Neural cell (in vitro differentiated cells): ENCODE measurements around the gene FAM187B. TPM values are rescaled to one million over a fixed set of nuclear protein-coding genes. Genes with fewer than 3 reads are reported as not detected.

Experiments
- H2AFZ ChIP-seq: fragments of 200-600, 300-800 bp; sonication (generic), shearing (Covaris generic); 2 replicates; pipeline ENCODE4 v1.6.0; 2014; ENCODE audit warnings: low read depth, mild to moderate bottlenecking, antibody characterized with exemption, low read length, moderate library complexity
- H3F3A ChIP-seq: fragments of 200-600 bp; shearing (Covaris generic); 2 replicates; pipeline ENCODE4 v1.6.1; 2016; ENCODE audit warnings: mild to moderate bottlenecking, moderate library complexity, mixed read lengths, antibody characterized with exemption, low read length; ENCODE audit not compliant: insufficient read depth, poor library complexity, severe bottlenecking
- H3K27ac ChIP-seq: fragments of 200-600, 300-800 bp; sonication (generic), shearing (Covaris generic); 2 replicates; pipeline ENCODE4 v1.5.1; 2014; ENCODE audit warnings: mild to moderate bottlenecking, low read length, moderate library complexity
- H3K27me3 ChIP-seq: fragments of 300-800, 200-600 bp; sonication (generic), shearing (Covaris generic); 2 replicates; pipeline ENCODE4 v1.6.0; 2014; ENCODE audit warnings: mild to moderate bottlenecking, low read depth, low read length, moderate library complexity; ENCODE audit not compliant: insufficient read depth
- H3K36me3 ChIP-seq: fragments of 300-800, 200-600 bp; sonication (generic), shearing (Covaris generic); 2 replicates; pipeline ENCODE4 v1.5.1; 2014; ENCODE audit warnings: mild to moderate bottlenecking, antibody characterized with exemption, low read length, moderate library complexity; ENCODE audit not compliant: insufficient read depth
- H3K4me2 ChIP-seq: fragments of 300-800, 200-600 bp; sonication (generic), shearing (Covaris generic); 2 replicates; pipeline ENCODE4 v1.6.0; 2014; ENCODE audit warnings: mild to moderate bottlenecking, low read length
- H3K4me3 ChIP-seq: fragments of 300-800, 200-600 bp; sonication (generic), shearing (Covaris generic); 2 replicates; pipeline ENCODE4 v1.5.1; 2014; ENCODE audit warnings: mild to moderate bottlenecking, low read length, moderate library complexity
- H3K79me2 ChIP-seq: fragments of 200-600 bp; shearing (Covaris generic); replicated peaks from 2 replicates; pipeline ENCODE4 v1.6.0; 2014; ENCODE audit warnings: mild to moderate bottlenecking, low read length, moderate library complexity; ENCODE audit not compliant: insufficient read depth
- H3K9ac ChIP-seq: fragments of 300-800, 200-600 bp; sonication (generic), shearing (Covaris generic); 2 replicates; pipeline ENCODE4 v1.6.1; 2016; ENCODE audit warnings: mild to moderate bottlenecking, low read length, mixed read lengths
- H3K9me2 ChIP-seq: fragments of 200-600 bp; shearing (Covaris generic); 2 replicates; pipeline ENCODE4 v1.6.1; 2016; ENCODE audit warnings: mild to moderate bottlenecking, low read length, mixed read lengths; ENCODE audit not compliant: insufficient read depth
- H3K9me3 ChIP-seq: fragments of 200-600, 300-800 bp; sonication (generic), shearing (Covaris generic); 2 replicates; pipeline ENCODE4 v1.6.1; 2016; ENCODE audit warnings: mild to moderate bottlenecking, mixed run types, low read length, moderate library complexity, mixed read lengths
- H4K20me1 ChIP-seq: fragments of 200-600 bp; shearing (Covaris generic); 2 replicates; pipeline ENCODE4 v1.6.1; 2016; ENCODE audit warnings: mild to moderate bottlenecking, mixed run types; ENCODE audit not compliant: insufficient read depth
- EP300 ChIP-seq: fragments of 450-650 bp; conservative IDR thresholded peaks from 2 replicates; pipeline ENCODE4 v1.6.1; 2014; ENCODE audit warnings: antibody characterized with exemption, mild to moderate bottlenecking, moderate library complexity; ENCODE audit not compliant: poor library complexity, severe bottlenecking
- EZH2 ChIP-seq: fragments of 200-600, 300-800 bp; shearing (Covaris generic), sonication (generic); IDR thresholded peaks from 2 replicates; pipeline ENCODE4 v1.6.1; 2014; ENCODE audit warnings: antibody characterized with exemption, low read length, borderline replicate concordance, mild to moderate bottlenecking; ENCODE audit not compliant: insufficient read depth, poor library complexity, severe bottlenecking
- MXI1 ChIP-seq: fragments of 450-650 bp; conservative IDR thresholded peaks from 2 replicates; pipeline ENCODE4 v1.6.1; 2014; ENCODE audit warnings: antibody characterized with exemption, mild to moderate bottlenecking; ENCODE audit not compliant: poor library complexity, severe bottlenecking
- POLR2AphosphoS5 ChIP-seq: IDR thresholded peaks from 2 replicates; pipeline ENCODE4 v1.6.1; 2012
- RAD21 ChIP-seq: fragments of 450-650 bp; conservative IDR thresholded peaks from 2 replicates; pipeline ENCODE4 v1.6.1; 2014; ENCODE audit warnings: antibody characterized with exemption, mild to moderate bottlenecking, moderate library complexity
- REST ChIP-seq: IDR thresholded peaks from 2 replicates; pipeline ENCODE4 v1.6.1; 2012; ENCODE audit warnings: borderline replicate concordance
- SMC3 ChIP-seq: fragments of 450-650 bp; conservative IDR thresholded peaks from 2 replicates; pipeline ENCODE4 v1.6.1; 2014; ENCODE audit warnings: antibody characterized with exemption, mild to moderate bottlenecking, moderate library complexity; ENCODE audit not compliant: poor library complexity
- TAF1 ChIP-seq: IDR thresholded peaks from 2 replicates; pipeline ENCODE4 v1.6.1; 2012; ENCODE audit warnings: low read depth
- polyA plus RNA-seq: library from polyadenylated mRNA; depleted of rRNA; stranded (reverse); fragments of >200 nt; gene quantifications from 2 replicates; pipeline ENCODE4 v1.2.3, GENCODE V29; 2014
- TF ChIP-seq, protein P1 (sequence below): fragments of 450-650 bp; IDR thresholded peaks from 2 replicates; pipeline ENCODE4 v1.5.1; 2014; ENCODE audit warnings: antibody characterized with exemption, mild to moderate bottlenecking, moderate library complexity; ENCODE audit not compliant: poor library complexity, severe bottlenecking

The FAM187B gene
- polyA plus RNA-seq, 1 donor from 2014 or later = not detected

- Histone ChIP-seq H3K9ac (no peak overlapping the region), H3K4me2 (no peak overlapping the region)
- TF ChIP-seq POLR2AphosphoS5 = no peak
- no peak for TF ChIP-seq MXI1
- TF ChIP-seq EP300 = no peak
- TF ChIP-seq EZH2 = no peak
- TF ChIP-seq, protein P1, sequence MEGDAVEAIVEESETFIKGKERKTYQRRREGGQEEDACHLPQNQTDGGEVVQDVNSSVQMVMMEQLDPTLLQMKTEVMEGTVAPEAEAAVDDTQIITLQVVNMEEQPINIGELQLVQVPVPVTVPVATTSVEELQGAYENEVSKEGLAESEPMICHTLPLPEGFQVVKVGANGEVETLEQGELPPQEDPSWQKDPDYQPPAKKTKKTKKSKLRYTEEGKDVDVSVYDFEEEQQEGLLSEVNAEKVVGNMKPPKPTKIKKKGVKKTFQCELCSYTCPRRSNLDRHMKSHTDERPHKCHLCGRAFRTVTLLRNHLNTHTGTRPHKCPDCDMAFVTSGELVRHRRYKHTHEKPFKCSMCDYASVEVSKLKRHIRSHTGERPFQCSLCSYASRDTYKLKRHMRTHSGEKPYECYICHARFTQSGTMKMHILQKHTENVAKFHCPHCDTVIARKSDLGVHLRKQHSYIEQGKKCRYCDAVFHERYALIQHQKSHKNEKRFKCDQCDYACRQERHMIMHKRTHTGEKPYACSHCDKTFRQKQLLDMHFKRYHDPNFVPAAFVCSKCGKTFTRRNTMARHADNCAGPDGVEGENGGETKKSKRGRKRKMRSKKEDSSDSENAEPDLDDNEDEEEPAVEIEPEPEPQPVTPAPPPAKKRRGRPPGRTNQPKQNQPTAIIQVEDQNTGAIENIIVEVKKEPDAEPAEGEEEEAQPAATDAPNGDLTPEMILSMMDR = no peak
- TF ChIP-seq SMC3 = no peak
- TF ChIP-seq TAF1 = no peak
- no peak for TF ChIP-seq RAD21
- no peak for TF ChIP-seq REST
Observed at GRCh38 chr19:35236638-35237400, 8.3 kb upstream of the FAM187B start.

GRCh38 chr19:35232912-35233311 lies 4.4 kb upstream of the FAM187B start:
- H3K36me3 ChIP-seq = no peaks in the 10 kb centered on the region
- H3K27ac ChIP-seq = no peak overlapping the region
- H3K27me3 ChIP-seq = no peaks in the 10 kb centered on the region
- H3F3A ChIP-seq = no peaks in the 10 kb centered on the region
- no peaks in the 10 kb centered on the region for H4K20me1 ChIP-seq
- no peaks in the 10 kb centered on the region for H3K79me2 ChIP-seq
- no peak for TF ChIP-seq EZH2
- TF ChIP-seq MXI1 = no peak
- TF ChIP-seq EP300 = no peak
- TF ChIP-seq RAD21 = no peak
- no peak for TF ChIP-seq SMC3
- no peak overlapping the region for H3K9ac ChIP-seq
- no peak overlapping the region for H2AFZ ChIP-seq
- no peaks in the 10 kb centered on the region for H3K9me3 ChIP-seq
- H3K4me3 ChIP-seq = no peak overlapping the region
- no peaks in the 10 kb centered on the region for H3K9me2 ChIP-seq
- H3K4me2 ChIP-seq = no peak overlapping the region

More at GRCh38 chr19:35236638-35237400, 8.3 kb upstream of the FAM187B start:
- no peaks in the 10 kb centered on the region for H4K20me1 ChIP-seq
- H3K79me2 ChIP-seq = no peaks in the 10 kb centered on the region
- H3F3A ChIP-seq = no peaks in the 10 kb centered on the region
- H3K9me2 ChIP-seq = no peaks in the 10 kb centered on the region
- H3K36me3 ChIP-seq = no peaks in the 10 kb centered on the region
- H3K9me3 ChIP-seq = no peaks in the 10 kb centered on the region
- no peak overlapping the region for H3K4me3 ChIP-seq
- no peak overlapping the region for H3K27ac ChIP-seq
- no peak overlapping the region for H2AFZ ChIP-seq
- no peaks in the 10 kb centered on the region for H3K27me3 ChIP-seq
